Measurements from ENCODE around the gene CFAP58. TPM values are rescaled to one million over a fixed set of nuclear protein-coding genes. Genes with fewer than 3 reads are reported as not detected.

Gene CFAP58
- total RNA-seq, 1 experiment from 2014 or later = 0.63 TPM

DNA sequence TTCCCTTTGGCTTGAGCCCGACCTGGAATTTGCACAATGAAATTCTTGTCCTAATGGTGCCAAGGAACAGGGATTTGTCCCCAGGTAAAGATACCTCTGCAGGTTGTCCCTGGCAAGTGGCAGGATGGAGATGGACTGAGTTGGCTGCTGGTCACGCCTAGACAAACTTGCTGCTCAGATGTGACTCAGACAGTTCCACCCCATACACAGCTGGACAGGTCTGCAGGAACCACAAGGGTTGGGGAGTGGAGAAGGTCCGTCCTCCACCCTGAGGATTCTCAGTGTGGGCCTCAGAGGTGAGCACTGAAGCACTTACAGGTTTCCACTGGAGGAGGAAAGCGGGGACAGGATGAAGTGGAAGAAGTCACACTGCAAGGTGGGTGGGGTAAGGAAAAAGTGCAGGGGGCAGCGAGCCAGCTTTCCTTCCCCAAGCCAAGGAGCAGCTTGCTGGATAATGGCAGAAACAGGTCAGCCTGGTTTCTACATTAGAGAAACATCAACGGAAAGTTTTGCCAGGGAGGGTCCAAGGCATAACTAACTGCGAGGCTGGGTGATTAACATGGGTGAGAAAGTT lies 35.8 kb upstream of the CFAP58 start:
- Histone ChIP-seq H2BK120ac (ENCODE audit: low read depth, low read length, poor library complexity, severe bottlenecking) (no peak overlapping the region), H3K9me3 (ENCODE audit: control insufficient read depth, low read depth, low read length) (no peaks in the 10 kb centered on the region), H2BK12ac (ENCODE audit: insufficient read length, low read depth, low read length) (no peak overlapping the region), H4K91ac (ENCODE audit: insufficient read length, low read depth, low read length) (no peak overlapping the region), H3K9ac (ENCODE audit: extremely low read depth, insufficient read length, low read length) (no peak overlapping the region), H3K79me1 (ENCODE audit: insufficient read depth, low read depth, low read length, poor library complexity, severe bottlenecking) (no peaks in the 10 kb centered on the region), H2AFZ (ENCODE audit: low read length) (no peak overlapping the region), H3K79me2 (ENCODE audit: insufficient read depth, low read length) (peaks cover 18% of the 10 kb centered on the region; the same call in 1 of the 2 replicates), H2BK20ac (ENCODE audit: low read depth, low read length, poor library complexity, severe bottlenecking) (no peak overlapping the region), H4K5ac (ENCODE audit: insufficient read length, low read depth, low read length) (no peak overlapping the region), H2AK5ac (ENCODE audit: insufficient read length, low read length) (no peak overlapping the region), H3K23me2 (ENCODE audit: insufficient read length, low read depth, low read length, poor library complexity, severe bottlenecking) (no peaks in the 10 kb centered on the region), H3K27ac (ENCODE audit: insufficient read length, low read depth, low read length) (no peak overlapping the region), H3K27me3 (ENCODE audit: insufficient read depth, low read length) (no peaks in the 10 kb centered on the region), H2BK5ac (ENCODE audit: insufficient read length, low read length) (no peak overlapping the region), H3K4me2 (ENCODE audit: insufficient read depth, insufficient read length, low read length) (no peak overlapping the region), H3T11ph (ENCODE audit: low read length) (no peak overlapping the region), H4K8ac (replicated peaks; ENCODE audit: insufficient read length, low read depth, low read length) (no peak overlapping the region), H3K4ac (ENCODE audit: low read depth, low read length) (no peak overlapping the region), H3K14ac (ENCODE audit: insufficient read depth, low read length) (peak overlapping the region; percentile 9; the same call in 1 of the 2 replicates), H2BK15ac (ENCODE audit: low read depth, low read length) (no peak overlapping the region), H3K56ac (ENCODE audit: insufficient read length, low read depth, low read length) (no peak overlapping the region), H3K23ac (ENCODE audit: insufficient read length, low read depth, low read length) (no peak overlapping the region), H3K4me1 (ENCODE audit: insufficient read depth, low read length) (peaks cover 15% of the 10 kb centered on the region), H3K18ac (ENCODE audit: insufficient read length, low read depth, low read length) (no peak overlapping the region), H4K20me1 (ENCODE audit: control insufficient read depth, insufficient read depth, insufficient read length) (no peaks in the 10 kb centered on the region)
- TF ChIP-seq, protein P1, sequence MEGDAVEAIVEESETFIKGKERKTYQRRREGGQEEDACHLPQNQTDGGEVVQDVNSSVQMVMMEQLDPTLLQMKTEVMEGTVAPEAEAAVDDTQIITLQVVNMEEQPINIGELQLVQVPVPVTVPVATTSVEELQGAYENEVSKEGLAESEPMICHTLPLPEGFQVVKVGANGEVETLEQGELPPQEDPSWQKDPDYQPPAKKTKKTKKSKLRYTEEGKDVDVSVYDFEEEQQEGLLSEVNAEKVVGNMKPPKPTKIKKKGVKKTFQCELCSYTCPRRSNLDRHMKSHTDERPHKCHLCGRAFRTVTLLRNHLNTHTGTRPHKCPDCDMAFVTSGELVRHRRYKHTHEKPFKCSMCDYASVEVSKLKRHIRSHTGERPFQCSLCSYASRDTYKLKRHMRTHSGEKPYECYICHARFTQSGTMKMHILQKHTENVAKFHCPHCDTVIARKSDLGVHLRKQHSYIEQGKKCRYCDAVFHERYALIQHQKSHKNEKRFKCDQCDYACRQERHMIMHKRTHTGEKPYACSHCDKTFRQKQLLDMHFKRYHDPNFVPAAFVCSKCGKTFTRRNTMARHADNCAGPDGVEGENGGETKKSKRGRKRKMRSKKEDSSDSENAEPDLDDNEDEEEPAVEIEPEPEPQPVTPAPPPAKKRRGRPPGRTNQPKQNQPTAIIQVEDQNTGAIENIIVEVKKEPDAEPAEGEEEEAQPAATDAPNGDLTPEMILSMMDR (conservative IDR thresholded peaks at IDR 0.05) = no peak
- Mint-ChIP-seq H3K36me3 (ENCODE audit: insufficient read depth in 1 of 3, low read depth in 3 of 3) (peaks cover 20 to 43% (median 31%) of the 10 kb centered on the region in 3 experiments; a peak in 6 of 7 replicates), H3K4me1 (peaks cover 51 to 54% of the 10 kb centered on the region in 2 experiments), H3K9me3 (no peaks in the 10 kb centered on the region), H3K4me3 (no peak overlapping the region; a peak in 1 of 5 replicates), H3K27ac (peak overlapping the region in 2 of 3 experiments; percentile 38 to 58; a peak in 3 of 7 replicates), H3K27me3 (ENCODE audit: low read depth) (no peaks in the 10 kb centered on the region)
- no CpG with 5 or more reads among the region's 7 CpGs for WGBS (ENCODE audit: extremely low coverage, insufficient read length, low lambda C conversion rate)
- no peak for DNase-seq
